HG03159 (cell line): ENCODE measurements around the gene RECQL.
"Not testable (repeated sequence)": the region's sequence is repeated elsewhere in the genome, so short reads cannot be mapped to it uniquely, and the experiment has no call there.

ENCODE experiments used
- ATAC-seq: cut with Tn5 transposase; IDR thresholded peaks from one replicate; pipeline ENCODE4 v1.9.1; 2021; ENCODE audit warnings: mild to moderate bottlenecking, moderate library complexity; ENCODE audit not compliant: unreplicated experiment

The RECQL gene

GRCh38 chr12:21505888-21506287 lies 4.5 kb upstream of the RECQL start:
- ATAC-seq: no peak

- ATAC-seq: no peak
These were observed 1.4 kb upstream of the RECQL start for GRCh38 chr12:21502872-21503271.

- ATAC-seq: no peak
These were observed 695 bp upstream of the RECQL start for GRCh38 chr12:21502164-21502496.

DNA sequence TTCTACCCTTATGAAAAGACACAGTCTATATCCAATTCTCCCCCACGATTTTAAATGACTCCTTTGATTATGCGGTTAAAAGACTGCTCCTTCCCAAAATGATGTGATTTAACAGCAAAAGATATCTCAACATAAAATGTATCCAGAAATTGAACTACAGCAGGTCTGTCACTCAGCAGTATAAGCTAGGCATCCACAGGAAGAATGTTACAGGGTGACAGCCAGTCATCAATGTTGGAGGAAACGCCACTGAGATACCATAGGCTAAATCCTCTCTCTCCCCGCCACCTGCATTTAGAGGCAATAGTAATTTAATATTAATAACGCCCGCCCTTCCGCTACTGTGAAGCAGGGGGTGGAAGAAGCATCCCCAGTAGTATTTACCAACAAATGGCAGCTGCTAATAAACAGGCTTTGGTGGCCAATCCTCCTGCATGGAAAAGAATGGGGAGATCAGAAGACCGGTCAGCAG lies 613 bp downstream of the RECQL start:
- peak; percentile 11 for ATAC-seq

DNA sequence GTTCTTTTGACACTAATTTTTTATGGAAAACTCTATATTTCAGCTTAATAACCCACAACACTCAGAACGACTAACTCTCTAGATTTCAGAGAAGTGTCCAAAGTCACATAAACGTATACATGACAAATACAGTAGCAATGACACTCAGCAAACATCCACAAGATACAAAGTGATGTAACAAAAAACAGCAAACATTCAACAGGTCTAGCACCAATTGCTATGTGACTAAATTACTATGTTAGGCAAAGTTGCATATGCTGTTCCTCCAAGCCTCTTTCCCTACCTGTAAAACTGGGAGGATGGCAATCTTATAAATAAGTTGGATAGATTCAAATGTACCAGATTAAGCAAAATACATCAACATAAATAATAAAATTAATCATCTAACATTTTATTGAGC lies 1.7 kb downstream of the RECQL start:
- no peak for ATAC-seq

DNA sequence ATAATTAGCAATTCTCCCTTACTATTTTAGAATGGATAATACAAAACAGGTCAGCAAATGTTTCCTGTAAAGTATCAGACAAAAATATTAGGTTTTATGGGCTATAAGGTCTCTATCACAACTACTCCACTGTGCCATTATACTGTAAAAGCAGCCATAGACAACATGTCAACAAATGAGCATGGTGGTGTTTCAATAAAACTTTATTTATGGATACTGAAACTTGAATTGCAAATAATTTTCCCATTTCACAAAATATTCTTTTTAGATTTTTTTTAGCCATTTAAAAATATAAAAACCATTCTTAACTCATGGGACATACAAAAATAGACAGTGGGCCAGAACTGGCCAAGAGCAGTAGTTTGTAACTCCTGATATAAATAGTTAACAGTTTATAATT lies 15.4 kb downstream of the RECQL start:
- ATAC-seq: no peak

- ATAC-seq: no peak
These were observed 17.9 kb downstream of the RECQL start for GRCh38 chr12:21483531-21483930.

GRCh38 chr12:21478756-21479455 lies 22.5 kb downstream of the RECQL start:
- no peak for ATAC-seq

DNA sequence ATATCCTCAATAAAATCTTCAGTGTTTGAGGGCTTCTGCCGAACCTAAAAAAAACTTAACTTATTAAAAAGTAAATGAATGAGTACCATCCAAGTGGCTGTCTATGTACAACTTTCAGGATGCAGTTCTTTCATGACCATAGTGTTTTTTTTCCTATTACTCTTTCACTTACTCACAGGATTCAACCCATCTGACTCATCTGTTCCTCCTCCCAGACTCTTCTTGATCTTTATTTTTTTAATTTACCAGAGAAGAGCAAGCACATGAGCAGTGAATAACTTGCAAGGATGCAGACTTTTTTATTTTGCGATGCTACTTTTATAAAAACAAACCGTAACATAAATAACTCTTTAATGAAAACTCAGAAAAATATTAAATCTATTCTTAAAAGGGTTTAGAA lies 24.5 kb downstream of the RECQL start:
- no peak for ATAC-seq

GRCh38 chr12:21475552-21475951 lies 25.9 kb downstream of the RECQL start:
- ATAC-seq: no peak

DNA sequence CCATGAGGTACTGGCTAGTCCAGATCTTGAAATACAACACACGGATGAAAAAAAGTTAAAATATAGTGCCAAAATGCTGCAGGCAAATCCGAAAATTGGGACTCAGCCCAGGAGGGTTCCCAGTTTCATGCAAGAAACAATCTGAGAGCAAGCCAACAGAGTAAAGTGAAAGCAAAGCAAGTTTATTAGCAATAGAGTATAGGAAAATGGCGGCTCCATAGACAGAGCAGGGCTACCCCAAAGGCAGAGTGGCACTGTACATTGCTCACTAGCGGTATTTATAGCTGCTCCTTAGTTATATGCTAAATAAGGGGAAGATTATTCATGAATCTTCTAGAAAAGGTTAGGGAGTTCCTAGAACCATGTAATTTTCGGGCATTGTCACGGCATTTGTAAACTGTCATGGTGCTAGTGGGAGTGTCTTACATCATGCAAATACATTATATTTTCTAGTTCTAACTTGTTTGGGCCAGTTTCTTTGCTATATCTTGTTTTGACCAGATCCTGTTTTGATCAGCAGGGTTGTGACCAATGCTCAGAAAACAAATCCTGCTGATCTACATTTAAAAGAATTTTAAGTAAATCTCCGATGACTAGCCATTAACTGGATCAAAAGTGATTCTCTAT lies 29.1 kb downstream of the RECQL start:
- ATAC-seq: no peak

DNA sequence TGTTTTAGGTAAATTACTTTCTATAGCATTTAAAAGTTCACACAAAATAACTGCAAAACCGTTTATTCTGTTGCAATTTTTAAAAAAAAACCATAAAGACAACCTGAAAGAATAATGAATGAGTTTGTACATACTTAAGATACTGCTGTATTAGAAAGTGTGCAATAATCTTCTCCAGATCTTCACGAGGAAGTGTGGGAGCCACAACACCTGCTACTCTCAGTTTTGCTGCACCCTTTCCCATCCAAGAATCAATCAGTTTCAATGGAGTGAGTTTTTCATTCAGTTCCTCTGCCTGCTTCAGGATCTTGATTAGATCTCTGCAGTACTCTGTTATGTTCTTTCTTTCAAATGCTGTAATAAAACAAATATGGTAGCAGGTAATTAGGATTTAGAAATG lies 30.1 kb downstream of the RECQL start:
- ATAC-seq: no peak

GRCh38 chr12:21467334-21467733 lies 34.1 kb downstream of the RECQL start:
- ATAC-seq: not testable (repeated sequence)

- no peak for ATAC-seq
These were observed 42.0 kb downstream of the RECQL start for GRCh38 chr12:21459474-21459873.

- no peak for ATAC-seq
These were observed 45.1 kb downstream of the RECQL start for GRCh38 chr12:21456291-21456780.

DNA sequence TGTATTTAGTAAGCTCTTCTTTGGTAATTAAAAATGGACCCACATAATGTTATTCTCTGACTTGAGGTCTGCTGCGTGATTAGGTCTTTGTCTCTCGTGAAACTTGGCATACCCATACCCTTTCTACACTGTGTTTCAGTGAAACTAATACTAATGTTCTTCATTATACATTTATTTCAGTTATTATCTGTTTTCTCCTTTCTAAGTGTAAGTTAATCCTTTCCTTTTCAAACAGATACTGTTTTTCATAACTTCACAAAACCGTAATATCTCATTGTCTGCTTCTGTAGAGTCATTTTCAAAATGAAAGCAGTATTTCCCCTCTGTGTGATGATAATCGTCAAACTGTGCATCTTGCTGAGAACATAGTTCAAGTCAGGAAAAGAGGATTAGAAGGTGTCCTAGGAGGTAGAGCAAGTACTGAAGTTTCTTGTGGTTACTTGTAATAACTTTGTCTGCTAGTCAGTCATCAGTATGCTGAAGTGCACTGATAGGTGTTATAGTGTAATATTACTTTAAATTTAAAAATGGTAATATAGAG lies 48.1 kb downstream of the RECQL start:
- no peak for ATAC-seq

DNA sequence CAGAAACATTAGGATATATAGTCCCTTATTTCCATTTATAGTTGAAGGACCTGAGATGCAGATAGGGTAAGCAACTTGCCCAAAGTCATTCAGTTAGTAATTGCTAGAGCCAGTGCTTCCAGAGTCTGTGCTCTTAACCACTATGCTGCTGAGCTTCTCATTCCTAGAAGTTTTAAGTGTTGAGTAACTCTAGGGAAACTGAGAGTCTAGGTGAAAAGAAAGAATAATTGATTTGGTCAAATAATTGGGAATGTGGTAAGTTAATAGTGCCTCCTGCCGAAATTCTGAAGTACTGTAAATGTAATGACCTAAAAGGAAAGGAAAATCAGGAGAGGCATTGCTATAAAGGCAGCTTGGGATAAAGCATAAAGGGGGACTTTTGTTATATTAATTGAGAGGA lies 49.9 kb downstream of the RECQL start:
- ATAC-seq: no peak

- ATAC-seq: no peak
These were observed 57.0 kb downstream of the RECQL start for GRCh38 chr12:21444193-21445146.

GRCh38 chr12:21439347-21439746 lies 62.1 kb downstream of the RECQL start:
- no peak for ATAC-seq

GRCh38 chr12:21438643-21439042 lies 62.8 kb downstream of the RECQL start:
- no peak for ATAC-seq

GRCh38 chr12:21434699-21435098 lies 66.7 kb downstream of the RECQL start:
- ATAC-seq: no peak
